ENCODE data around the gene TRIM9. TPM values are rescaled to one million over a fixed set of nuclear protein-coding genes. Genes with fewer than 3 reads are reported as not detected.

TRIM9 gene
- total and polyA plus RNA-seq, 2 donors (not counting 3 experiments of a cell fraction or from before 2014, with no cell fraction given) = not detected

GRCh38 chr14:51138404-51139103, 43.6 kb upstream of the TRIM9 start:
- Histone ChIP-seq H3K27ac (ENCODE audit: insufficient read depth, low read depth, low read length) (no peak overlapping the region), H2AFZ (ENCODE audit: low read depth, low read length) (no peak overlapping the region), H3K9me3 (replicated peaks; ENCODE audit: control insufficient read depth, insufficient read depth, low read length) (no peaks in the 10 kb centered on the region), H4K20me1 (replicated peaks; ENCODE audit: control insufficient read depth, extremely low read depth, insufficient read depth, low read length) (no peaks in the 10 kb centered on the region), H3K4me1 (ENCODE audit: control insufficient read depth, extremely low read depth, insufficient read depth, low read length) (no peaks in the 10 kb centered on the region), H3K36me3 (ENCODE audit: control insufficient read depth in 2 of 2, extremely low read depth in 1 of 2, insufficient read depth in 2 of 2, low read length in 2 of 2) (no peaks in the 10 kb centered on the region), H3K4me3 (replicated peaks in 1 of 3; ENCODE audit: insufficient read depth in 1 of 3, low read depth in 1 of 3, low read length in 3 of 3) (no peak overlapping the region), H3K9me1 (replicated peaks; ENCODE audit: control insufficient read depth, extremely low read depth, insufficient read depth, low read length) (no peaks in the 10 kb centered on the region), H3K27me3 (ENCODE audit: control insufficient read depth in 2 of 2, insufficient read depth in 2 of 2, low read length in 2 of 2) (peaks cover 0 to 7% of the 10 kb centered on the region in 2 experiments), H3K4me2 (ENCODE audit: insufficient read depth, low read length) (no peak overlapping the region), H3K79me2 (ENCODE audit: control insufficient read depth, insufficient read depth, low read length) (no peaks in the 10 kb centered on the region), H3K9ac (replicated peaks; ENCODE audit: extremely low read depth, insufficient read depth, low read length) (no peak overlapping the region)
- no TSS peak for BruUV-seq (replicated peaks)
- FAIRE-seq (no peak), DNase-seq (ENCODE audit: low read depth, low spot score) (no peak)
- dilution Hi-C loops (cut with MboI; ENCODE audit: extremely low pct_ligation_motif_present, low sequenced_read_pairs) = no loop called here
- intact Hi-C loops (cut with micrococcal nuclease) = no loop called here
- POLR2A ChIA-PET = no interaction called here
- TF ChIP-seq POLR2A (IDR thresholded peaks at IDR 0.05; ENCODE audit: low read depth, low read length) = no peak
- TF ChIP-seq EZH2 (IDR thresholded peaks at IDR 0.05; ENCODE audit: borderline replicate concordance, low read depth, low read length, severe bottlenecking) = no peak
- no peak for TF ChIP-seq MYC (IDR thresholded peaks at IDR 0.05; ENCODE audit: low read depth, low read length)
- TF ChIP-seq POLR2AphosphoS5 (IDR thresholded peaks at IDR 0.05; ENCODE audit: insufficient read depth, low read depth, low read length) = no peak
- no peak for TF ChIP-seq CTCF (IDR thresholded peaks at IDR 0.05; ENCODE audit: extremely low read depth in 1 of 2, insufficient read depth in 1 of 2, low read depth in 1 of 2, low read length in 2 of 2)
- TF ChIP-seq GATA2 (IDR thresholded peaks at IDR 0.05; ENCODE audit: insufficient read depth, insufficient read length, low read depth, low read length) = no peak
- TF ChIP-seq, protein P1, sequence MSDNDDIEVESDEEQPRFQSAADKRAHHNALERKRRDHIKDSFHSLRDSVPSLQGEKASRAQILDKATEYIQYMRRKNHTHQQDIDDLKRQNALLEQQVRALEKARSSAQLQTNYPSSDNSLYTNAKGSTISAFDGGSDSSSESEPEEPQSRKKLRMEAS (IDR thresholded peaks at IDR 0.05; ENCODE audit: insufficient read depth, insufficient read length) = no peak
- no peak for TF ChIP-seq FOS (IDR thresholded peaks at IDR 0.05; ENCODE audit: borderline replicate concordance, insufficient read depth, low read length)
- TF ChIP-seq JUN (IDR thresholded peaks at IDR 0.05; ENCODE audit: borderline replicate concordance, insufficient read depth, insufficient read length, low read depth) = no peak
- CTCF ChIA-PET = no interaction called here

Data from endothelial cell of umbilical vein (primary cell).